Stomach smooth muscle (tissue), 2 donors: ENCODE measurements around the gene DBH.

ENCODE experiments used
- H3K27ac ChIP-seq: one replicate; pipeline ENCODE4 v1.7.0; 2013; ENCODE audit warnings: mild to moderate bottlenecking, low read length, inconsistent platforms
- H3K27me3 ChIP-seq, 2 donors: one replicate each; pipeline ENCODE4 v1.7.0; 2013; ENCODE audit warnings: low read length in 2 of 2; ENCODE audit not compliant: insufficient read depth in 2 of 2, control insufficient read depth in 1 of 2
- H3K36me3 ChIP-seq, 2 donors: one replicate each; pipeline ENCODE4 v1.7.0; 2013; ENCODE audit warnings: low read length in 2 of 2; ENCODE audit not compliant: control insufficient read depth in 2 of 2, insufficient read depth in 2 of 2
- H3K4me1 ChIP-seq: one replicate; pipeline ENCODE4 v1.7.0; 2013; ENCODE audit warnings: low read length; ENCODE audit not compliant: control insufficient read depth, insufficient read depth
- H3K4me3 ChIP-seq, 2 donors: one replicate each; pipeline ENCODE4 v1.7.0; 2013; ENCODE audit warnings: low read length in 2 of 2
- H3K9ac ChIP-seq, 2 donors: one replicate each; pipeline ENCODE4 v1.7.0; 2013; ENCODE audit warnings: low read length in 2 of 2, mild to moderate bottlenecking in 1 of 2
- H3K9me3 ChIP-seq, 2 donors: one replicate each; pipeline ENCODE4 v1.7.0; 2013; ENCODE audit warnings: low read length in 2 of 2; ENCODE audit not compliant: control insufficient read depth in 2 of 2
- donor health status: healthy.
- donor health status: Pancreatic carcinoma.

DBH gene

DNA sequence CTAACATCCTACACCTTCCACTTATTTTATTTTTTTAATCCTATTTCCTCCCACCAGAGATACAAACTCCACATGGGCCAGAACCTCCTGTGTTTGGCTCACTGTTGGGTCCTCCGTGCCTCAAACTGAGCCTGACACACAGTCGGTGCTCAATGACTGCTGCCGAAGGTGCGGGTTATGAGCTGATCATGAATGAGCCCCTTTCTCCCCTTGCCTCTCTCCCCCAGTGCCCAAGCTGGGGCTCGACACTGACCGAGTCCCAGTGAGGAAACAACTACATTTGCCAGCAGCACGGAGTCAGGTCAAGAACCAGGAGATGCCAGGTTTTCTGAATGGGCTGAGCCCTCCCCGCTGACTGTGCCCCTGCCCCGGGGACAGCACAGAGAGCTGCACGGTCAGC is 57.0 kb downstream of the DBH start:
- Histone ChIP-seq H3K4me1 (no peaks in the 10 kb centered on the region), H3K27me3 (no peaks in the 10 kb centered on the region), H3K9me3 (no peaks in the 10 kb centered on the region), H3K4me3 (no peak overlapping the region), H3K9ac (no peak overlapping the region), H3K36me3 (no peaks in the 10 kb centered on the region), H3K27ac (no peak overlapping the region)

- H3K27me3 ChIP-seq: no peaks in the 10 kb centered on the region
- H3K4me1 ChIP-seq: no peaks in the 10 kb centered on the region
- no peak overlapping the region for H3K27ac ChIP-seq
- H3K9ac ChIP-seq: no peak overlapping the region
- H3K4me3 ChIP-seq: no peak overlapping the region
- H3K36me3 ChIP-seq: no peaks in the 10 kb centered on the region
- H3K9me3 ChIP-seq: no peaks in the 10 kb centered on the region
Measured at GRCh38 chr9:133693703-133694529, 57.8 kb downstream of the DBH start.

GRCh38 chr9:133694686-133695085 is 58.5 kb downstream of the DBH start:
- no peak overlapping the region for H3K4me3 ChIP-seq
- H3K36me3 ChIP-seq: no peaks in the 10 kb centered on the region
- H3K27ac ChIP-seq: no peak overlapping the region
- no peaks in the 10 kb centered on the region for H3K4me1 ChIP-seq
- no peak overlapping the region for H3K9ac ChIP-seq
- H3K27me3 ChIP-seq: no peaks in the 10 kb centered on the region
- H3K9me3 ChIP-seq: no peaks in the 10 kb centered on the region

GRCh38 chr9:133696071-133696472 is 59.9 kb downstream of the DBH start:
- Histone ChIP-seq H3K9me3 (no peaks in the 10 kb centered on the region), H3K36me3 (no peaks in the 10 kb centered on the region), H3K9ac (no peak overlapping the region), H3K4me3 (no peak overlapping the region), H3K27me3 (peaks cover 0 to 2% of the 10 kb centered on the region in 2 donors), H3K4me1 (no peaks in the 10 kb centered on the region), H3K27ac (no peak overlapping the region)

DNA sequence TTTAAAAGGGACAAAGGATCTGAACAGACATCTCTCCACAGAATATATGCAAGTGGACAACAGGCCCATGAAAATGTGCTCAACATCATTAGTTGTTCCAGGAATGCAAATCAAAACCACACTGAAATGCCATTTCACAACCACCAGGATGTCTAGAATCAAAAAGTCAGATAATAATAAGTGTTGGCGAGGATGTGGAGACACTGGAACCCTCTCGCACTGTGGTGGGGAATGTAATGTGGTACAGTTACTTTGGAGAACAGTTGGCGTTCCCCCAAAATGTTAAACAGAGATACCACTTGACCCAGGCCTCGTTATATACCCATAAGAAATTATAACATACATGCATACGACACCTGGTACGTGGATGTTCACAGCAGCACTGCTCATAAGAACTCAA is 63.4 kb downstream of the DBH start:
- H3K4me1 ChIP-seq: peaks cover 12% of the 10 kb centered on the region
- H3K27ac ChIP-seq: no peak overlapping the region
- no peaks in the 10 kb centered on the region for H3K36me3 ChIP-seq
- no peak overlapping the region for H3K9ac ChIP-seq
- H3K27me3 ChIP-seq: peaks cover 2 to 15% of the 10 kb centered on the region in 2 donors
- no peaks in the 10 kb centered on the region for H3K9me3 ChIP-seq
- H3K4me3 ChIP-seq: no peak overlapping the region

DNA sequence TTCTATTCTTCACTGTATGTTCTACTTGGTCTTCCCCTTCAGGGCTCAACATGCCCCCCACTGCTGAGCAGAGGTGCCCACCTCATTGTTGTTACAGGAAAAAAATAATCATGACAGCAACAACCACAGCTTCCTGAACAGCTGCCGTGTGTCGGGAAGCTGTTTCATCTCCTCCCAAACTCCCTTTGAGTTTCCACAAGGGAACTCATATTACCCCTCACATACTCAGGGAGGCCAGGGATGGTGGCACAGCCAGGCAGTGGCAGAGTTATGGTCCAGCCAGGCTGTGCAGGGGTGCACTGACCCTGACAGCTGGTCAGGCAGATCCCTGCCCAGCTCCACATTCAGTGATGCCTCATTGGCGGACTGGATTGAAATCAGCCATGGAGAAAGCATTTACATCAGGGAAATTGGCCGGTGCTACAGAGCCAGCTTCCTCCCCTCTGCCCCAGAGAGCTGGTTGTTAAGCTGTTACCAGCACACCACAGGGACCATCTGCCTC is 64.7 kb downstream of the DBH start:
- no peak overlapping the region for H3K27ac ChIP-seq
- H3K4me1 ChIP-seq: peaks cover 12% of the 10 kb centered on the region
- H3K9ac ChIP-seq: no peak overlapping the region
- no peaks in the 10 kb centered on the region for H3K36me3 ChIP-seq
- H3K4me3 ChIP-seq: no peak overlapping the region
- H3K27me3 ChIP-seq: peaks cover 2 to 15% of the 10 kb centered on the region in 2 donors
- H3K9me3 ChIP-seq: no peaks in the 10 kb centered on the region

DNA sequence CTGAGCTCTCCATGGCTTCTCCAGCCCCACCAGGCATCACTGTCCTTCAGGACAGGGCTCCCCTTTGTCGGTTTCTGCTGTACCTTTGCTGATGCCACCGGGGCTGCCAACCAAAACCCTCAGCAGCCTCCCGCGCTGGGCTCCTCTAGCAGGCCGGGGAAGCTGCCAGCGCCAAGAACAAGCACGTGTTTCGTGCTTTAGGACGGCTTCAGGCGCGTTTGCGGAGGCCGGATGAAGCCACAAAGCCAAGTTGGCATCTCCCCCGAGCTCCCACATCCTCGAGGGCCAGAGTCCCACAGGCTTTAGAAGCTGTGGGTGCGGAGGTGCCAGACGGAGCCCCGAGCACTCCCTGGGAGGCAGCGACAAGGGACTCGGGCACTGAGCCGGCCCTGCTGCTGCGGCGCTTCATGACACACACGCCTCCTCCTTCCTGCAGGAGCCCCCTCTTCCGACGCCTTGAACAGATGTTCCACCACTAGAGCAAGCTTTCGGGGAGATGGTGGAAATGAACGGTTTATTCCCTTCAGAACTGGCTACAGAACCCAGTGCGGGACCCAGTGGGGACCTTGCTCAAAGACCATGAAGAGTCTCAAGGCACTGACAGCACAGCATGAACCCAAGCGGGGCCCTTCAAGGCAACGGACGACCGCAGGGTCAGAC is 65.3 kb downstream of the DBH start:
- no peak overlapping the region for H3K4me3 ChIP-seq
- no peak overlapping the region for H3K27ac ChIP-seq
- H3K9ac ChIP-seq: no peak overlapping the region
- peaks cover 12% of the 10 kb centered on the region for H3K4me1 ChIP-seq
- H3K9me3 ChIP-seq: no peaks in the 10 kb centered on the region
- peaks cover 2 to 15% of the 10 kb centered on the region in 2 donors for H3K27me3 ChIP-seq
- H3K36me3 ChIP-seq: no peaks in the 10 kb centered on the region

- Histone ChIP-seq H3K9me3 (no peaks in the 10 kb centered on the region), H3K36me3 (no peaks in the 10 kb centered on the region), H3K27ac (no peak overlapping the region), H3K4me3 (peak overlapping the region; percentile 51 to 67), H3K9ac (peak overlapping the region in 1 of 2 donors; percentile 67), H3K27me3 (peaks cover 2 to 15% of the 10 kb centered on the region in 2 donors), H3K4me1 (peaks cover 12% of the 10 kb centered on the region)
Measured at GRCh38 chr9:133701981-133702797, 66.0 kb downstream of the DBH start.

- Histone ChIP-seq H3K27ac (no peak overlapping the region), H3K36me3 (no peaks in the 10 kb centered on the region), H3K4me1 (peaks cover 15% of the 10 kb centered on the region), H3K9ac (peak overlapping the region in 1 of 2 donors; percentile 67), H3K27me3 (peaks cover 2 to 15% of the 10 kb centered on the region in 2 donors), H3K4me3 (peak overlapping the region; percentile 51 to 67), H3K9me3 (no peaks in the 10 kb centered on the region)
Measured at GRCh38 chr9:133702798-133703590, 66.8 kb downstream of the DBH start.
